ENCODE measurements around the gene TF. TPM values are rescaled to one million over a fixed set of nuclear protein-coding genes. Genes with fewer than 3 reads are reported as not detected.

Gene TF
- total RNA-seq, 1 donor from 2014 or later: 3.9 TPM

DNA sequence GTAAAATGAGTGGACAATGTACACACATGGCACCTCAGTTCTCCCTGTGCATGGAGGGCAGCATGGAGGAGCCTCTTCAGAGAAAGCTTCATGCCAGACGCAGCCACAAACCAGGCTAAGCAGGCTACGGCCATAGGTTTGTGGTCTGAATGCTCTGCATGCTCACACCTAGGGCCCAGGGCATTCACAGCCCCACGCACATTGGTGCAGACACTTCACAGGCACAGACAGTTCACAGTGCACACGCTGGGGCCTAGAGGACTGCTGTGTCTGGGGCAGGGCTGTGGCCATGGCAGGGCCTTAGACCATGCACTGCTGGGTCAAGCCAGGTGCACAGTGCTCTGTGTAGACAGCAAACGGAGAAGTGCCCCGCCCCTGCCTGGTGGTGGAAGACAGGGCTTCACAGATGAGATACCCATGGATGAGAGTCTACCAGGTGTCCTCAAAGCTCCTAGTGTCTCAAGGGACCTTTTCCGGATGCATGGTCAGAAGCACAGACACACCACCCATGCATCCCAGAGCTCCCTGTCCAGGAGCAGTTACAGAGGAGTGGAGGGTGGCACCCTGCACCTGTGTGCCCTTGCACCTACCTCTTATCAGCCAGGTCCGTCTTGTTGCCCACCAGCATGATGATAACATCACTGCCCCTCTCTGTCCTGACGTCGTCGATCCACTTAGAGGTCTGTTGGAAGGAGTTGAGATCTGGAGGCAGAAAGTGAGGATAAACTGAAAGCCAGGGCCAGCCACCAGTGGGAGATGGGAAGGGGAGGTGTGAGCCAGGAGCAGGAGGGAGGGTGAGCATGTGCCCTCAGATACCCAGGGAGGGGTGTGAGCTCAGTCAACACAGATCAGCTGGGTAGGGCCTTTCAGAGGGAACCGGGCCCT is 93.0 kb downstream of the TF start:
- Mint-ChIP-seq H3K9me3 (ENCODE audit: unreplicated experiment) (no peaks in the 10 kb centered on the region), H3K4me3 (ENCODE audit: unreplicated experiment) (no peak overlapping the region), H3K36me3 (ENCODE audit: low read depth, unreplicated experiment) (no peaks in the 10 kb centered on the region), H3K27ac (ENCODE audit: unreplicated experiment) (peak overlapping the region; percentile 21), H3K27me3 (ENCODE audit: unreplicated experiment) (peaks cover 7% of the 10 kb centered on the region), H3K4me1 (ENCODE audit: unreplicated experiment) (no peaks in the 10 kb centered on the region)
- TF ChIP-seq, protein P1, sequence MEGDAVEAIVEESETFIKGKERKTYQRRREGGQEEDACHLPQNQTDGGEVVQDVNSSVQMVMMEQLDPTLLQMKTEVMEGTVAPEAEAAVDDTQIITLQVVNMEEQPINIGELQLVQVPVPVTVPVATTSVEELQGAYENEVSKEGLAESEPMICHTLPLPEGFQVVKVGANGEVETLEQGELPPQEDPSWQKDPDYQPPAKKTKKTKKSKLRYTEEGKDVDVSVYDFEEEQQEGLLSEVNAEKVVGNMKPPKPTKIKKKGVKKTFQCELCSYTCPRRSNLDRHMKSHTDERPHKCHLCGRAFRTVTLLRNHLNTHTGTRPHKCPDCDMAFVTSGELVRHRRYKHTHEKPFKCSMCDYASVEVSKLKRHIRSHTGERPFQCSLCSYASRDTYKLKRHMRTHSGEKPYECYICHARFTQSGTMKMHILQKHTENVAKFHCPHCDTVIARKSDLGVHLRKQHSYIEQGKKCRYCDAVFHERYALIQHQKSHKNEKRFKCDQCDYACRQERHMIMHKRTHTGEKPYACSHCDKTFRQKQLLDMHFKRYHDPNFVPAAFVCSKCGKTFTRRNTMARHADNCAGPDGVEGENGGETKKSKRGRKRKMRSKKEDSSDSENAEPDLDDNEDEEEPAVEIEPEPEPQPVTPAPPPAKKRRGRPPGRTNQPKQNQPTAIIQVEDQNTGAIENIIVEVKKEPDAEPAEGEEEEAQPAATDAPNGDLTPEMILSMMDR (IDR thresholded peaks at IDR 0.05; ENCODE audit: unreplicated experiment): no peak
- no peak for DNase-seq (ENCODE audit: low spot score)

DNA sequence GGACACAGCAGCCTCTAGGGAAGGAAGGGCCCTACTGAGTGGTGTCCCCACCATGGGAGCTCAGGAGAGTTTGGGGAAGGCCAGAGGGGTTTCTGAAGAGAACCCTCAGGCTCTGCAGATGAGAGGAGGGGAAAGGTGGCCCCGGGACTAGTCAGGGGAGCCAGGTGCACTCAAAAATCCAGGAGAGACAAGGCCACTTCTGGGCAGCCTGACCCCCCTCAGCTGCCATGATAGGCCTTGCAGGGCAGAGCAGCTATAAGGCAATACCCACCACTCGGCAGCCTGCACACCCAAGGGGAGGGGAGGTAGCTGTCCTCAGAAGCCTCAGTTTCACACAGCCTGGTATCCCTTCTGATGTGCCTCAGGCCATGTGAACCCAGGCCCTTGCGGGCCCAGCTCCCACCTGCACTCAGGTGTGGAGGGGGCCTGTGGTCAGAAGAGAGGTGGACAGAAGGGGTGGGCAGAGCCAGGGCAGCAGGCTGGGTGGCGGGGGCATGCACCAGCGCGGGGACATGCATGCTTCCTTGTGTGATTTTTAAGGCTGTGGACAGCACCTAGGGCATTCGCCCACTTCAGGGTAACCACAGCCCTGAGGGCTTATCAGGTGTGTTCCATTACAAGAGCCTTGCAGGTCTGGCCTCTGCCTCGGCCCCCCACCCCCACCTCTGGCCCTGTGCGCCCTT is 94.0 kb downstream of the TF start:
- Mint-ChIP-seq H3K4me3 (ENCODE audit: unreplicated experiment) (no peak overlapping the region), H3K27ac (ENCODE audit: unreplicated experiment) (no peak overlapping the region), H3K27me3 (ENCODE audit: unreplicated experiment) (peaks cover 7% of the 10 kb centered on the region), H3K4me1 (ENCODE audit: unreplicated experiment) (no peaks in the 10 kb centered on the region), H3K9me3 (ENCODE audit: unreplicated experiment) (no peaks in the 10 kb centered on the region), H3K36me3 (ENCODE audit: low read depth, unreplicated experiment) (no peaks in the 10 kb centered on the region)
- TF ChIP-seq, protein P1 (IDR thresholded peaks at IDR 0.05; ENCODE audit: unreplicated experiment): no peak
- DNase-seq (ENCODE audit: low spot score): no peak

DNA sequence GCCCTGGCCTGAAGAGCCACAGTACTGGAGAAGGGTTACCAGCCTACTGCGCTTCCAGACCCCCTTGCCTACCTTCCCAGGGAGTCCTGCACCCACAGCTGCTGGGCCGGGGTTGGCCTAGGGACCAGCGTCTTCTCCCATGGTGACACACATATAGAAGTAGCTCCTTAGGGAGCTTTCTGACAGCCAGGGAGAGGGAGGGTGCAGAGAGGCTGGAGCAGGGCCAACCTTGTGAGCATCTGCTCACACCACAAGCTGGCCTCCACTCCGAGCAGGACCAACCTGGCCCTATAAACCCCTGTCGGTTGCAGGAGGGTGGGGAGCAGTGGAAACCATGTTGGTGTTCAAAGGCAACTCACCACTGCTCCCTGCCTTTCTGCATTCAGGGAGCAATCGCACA is 94.6 kb downstream of the TF start:
- no peak for DNase-seq (ENCODE audit: low spot score)
- Mint-ChIP-seq H3K27ac (ENCODE audit: unreplicated experiment) (no peak overlapping the region), H3K4me1 (ENCODE audit: unreplicated experiment) (no peaks in the 10 kb centered on the region), H3K4me3 (ENCODE audit: unreplicated experiment) (no peak overlapping the region), H3K27me3 (ENCODE audit: unreplicated experiment) (peaks cover 7% of the 10 kb centered on the region), H3K9me3 (ENCODE audit: unreplicated experiment) (no peaks in the 10 kb centered on the region), H3K36me3 (ENCODE audit: low read depth, unreplicated experiment) (no peaks in the 10 kb centered on the region)
- TF ChIP-seq, protein P1 (IDR thresholded peaks at IDR 0.05; ENCODE audit: unreplicated experiment): no peak

DNA sequence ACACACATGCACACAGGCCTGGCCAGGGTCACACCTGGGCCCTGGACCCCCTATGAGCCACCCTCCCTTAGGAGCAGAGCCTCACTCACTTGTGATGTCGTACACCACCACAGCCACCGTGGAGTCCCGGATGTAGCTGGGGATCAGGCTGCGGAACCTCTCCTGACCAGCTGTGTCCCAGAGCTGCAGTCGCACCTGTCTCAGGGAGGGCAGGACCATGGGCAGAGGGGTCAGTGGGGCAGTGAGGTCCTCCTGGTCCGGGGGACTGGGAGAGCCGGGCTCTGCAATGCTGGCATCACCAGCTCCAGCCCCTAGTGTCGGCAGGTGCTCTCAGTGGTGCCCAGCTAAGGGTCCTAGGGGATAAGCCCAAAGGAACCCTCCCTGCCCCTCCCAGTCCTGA is 95.0 kb downstream of the TF start:
- Mint-ChIP-seq H3K27ac (ENCODE audit: unreplicated experiment) (no peak overlapping the region), H3K4me1 (ENCODE audit: unreplicated experiment) (no peaks in the 10 kb centered on the region), H3K27me3 (ENCODE audit: unreplicated experiment) (peaks cover 7% of the 10 kb centered on the region), H3K36me3 (ENCODE audit: low read depth, unreplicated experiment) (no peaks in the 10 kb centered on the region), H3K9me3 (ENCODE audit: unreplicated experiment) (no peaks in the 10 kb centered on the region), H3K4me3 (ENCODE audit: unreplicated experiment) (no peak overlapping the region)
- no peak for DNase-seq (ENCODE audit: low spot score)
- TF ChIP-seq, protein P1 (IDR thresholded peaks at IDR 0.05; ENCODE audit: unreplicated experiment): no peak

DNA sequence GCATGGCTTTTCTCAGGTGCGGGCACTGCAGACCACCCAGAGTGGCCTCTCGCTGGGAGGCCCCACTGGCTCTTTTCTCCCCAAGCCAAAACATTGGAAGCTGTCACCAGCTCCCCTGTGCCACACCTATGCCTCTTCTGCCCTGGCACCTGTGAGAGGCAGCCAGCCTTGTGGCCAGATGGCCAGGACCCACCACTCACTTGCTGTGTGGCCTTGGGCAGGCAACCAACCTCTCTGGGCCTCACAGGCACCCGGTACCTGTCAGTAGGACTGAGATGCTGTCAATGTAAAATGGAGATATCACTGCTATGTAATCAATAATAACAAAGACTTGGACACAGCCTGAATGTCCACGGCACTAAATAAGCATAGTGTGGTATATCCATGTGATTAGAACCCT is 96.0 kb downstream of the TF start:
- H3K9me3 Mint-ChIP-seq (ENCODE audit: unreplicated experiment): no peaks in the 10 kb centered on the region
- TF ChIP-seq, protein P1 (IDR thresholded peaks at IDR 0.05; ENCODE audit: unreplicated experiment): no peak
- H3K4me3 Mint-ChIP-seq (ENCODE audit: unreplicated experiment): no peak overlapping the region
- peaks cover 2% of the 10 kb centered on the region for H3K27me3 Mint-ChIP-seq (ENCODE audit: unreplicated experiment)
- H3K27ac Mint-ChIP-seq (ENCODE audit: unreplicated experiment): no peak overlapping the region
- no peaks in the 10 kb centered on the region for H3K36me3 Mint-ChIP-seq (ENCODE audit: low read depth, unreplicated experiment)
- DNase-seq (ENCODE audit: low spot score): no peak
- no peaks in the 10 kb centered on the region for H3K4me1 Mint-ChIP-seq (ENCODE audit: unreplicated experiment)

Data from endothelial cell (in vitro differentiated cells).